MM.1S (cell line): Measurements from ENCODE around the gene KAT6B.

Experiments
- CTCF ChIP-seq: fragments of 300-600 bp; sonication (generic); IDR thresholded peaks from 2 replicates; pipeline ENCODE4 v1.5.1; 2016; ENCODE audit warnings: antibody characterized with exemption, low read length, mixed read lengths
- EZH2phosphoT487 ChIP-seq: fragments of 300-600 bp; sonication (generic); IDR thresholded peaks from 2 replicates; pipeline ENCODE4 v1.6.1; 2018; ENCODE audit warnings: antibody characterized with exemption, low read length

DNA sequence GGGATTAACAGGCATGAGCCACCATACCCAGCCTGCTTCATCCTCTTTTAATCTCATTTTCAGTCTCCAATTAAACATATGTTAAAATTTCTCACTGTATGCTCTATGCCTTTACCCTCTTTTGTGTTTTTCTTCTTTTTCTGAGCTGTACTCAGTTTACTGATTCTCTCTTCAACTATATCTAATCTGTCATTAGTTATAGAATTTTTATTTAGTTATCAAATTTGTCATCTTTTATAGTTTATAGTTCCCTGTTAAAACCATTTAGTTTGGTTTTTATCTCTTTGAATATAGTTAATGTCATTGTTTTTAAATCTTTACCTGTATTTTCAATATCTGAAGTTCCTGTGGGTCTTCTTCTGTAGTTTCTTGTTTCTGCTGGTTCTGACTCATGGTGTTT is 93.3 kb downstream of the KAT6B start:
- TF ChIP-seq CTCF (no peak), EZH2phosphoT487 (no peak)
